OCI-LY3 (cell line): ENCODE measurements around the gene NQO2.

Source experiments
- H2AFZ ChIP-seq: fragments of 200-600, 300-600 bp; shearing (Covaris generic); 2 replicates; pipeline ENCODE4 v1.6.0; 2014; ENCODE audit warnings: antibody characterized with exemption, low read depth, low read length
- H3K27ac ChIP-seq: fragments of 200-600, 300-600 bp; sonication (generic); 2 replicates; pipeline ENCODE4 v1.5.1; 2014; ENCODE audit warnings: mild to moderate bottlenecking, low read length, moderate library complexity, mixed read lengths
- H3K27me3 ChIP-seq: fragments of 200-600, 300-600 bp; sonication (generic); 2 replicates; pipeline ENCODE4 v1.6.1; 2014; ENCODE audit warnings: low read depth, low read length, mixed read lengths
- H3K36me3 ChIP-seq: fragments of 200-600, 300-600 bp; sonication (generic); replicated peaks from 2 replicates; pipeline ENCODE3; 2014; ENCODE audit warnings: low read depth, low read length, mixed read lengths
- H3K4me1 ChIP-seq: fragments of 300-600, 200-600 bp; sonication (generic); 2 replicates; pipeline ENCODE4 v1.6.1; 2014; ENCODE audit warnings: low read length, mixed read lengths
- H3K4me2 ChIP-seq: fragments of 200-600, 300-600 bp; sonication (generic); 2 replicates; pipeline ENCODE4 v1.6.1; 2014; ENCODE audit warnings: low read length, mixed read lengths
- H3K4me3 ChIP-seq: fragments of 300-600, 200-600 bp; sonication (generic); 2 replicates; pipeline ENCODE4 v1.5.1; 2014; ENCODE audit warnings: antibody characterized with exemption, mild to moderate bottlenecking, low read length, moderate library complexity
- H3K79me2 ChIP-seq: fragments of 300-600, 200-600 bp; shearing (Covaris generic); 2 replicates; pipeline ENCODE4 v1.6.1; 2014; ENCODE audit warnings: mild to moderate bottlenecking, low read length, mixed read lengths
- H3K9ac ChIP-seq: fragments of 300-600, 200-600 bp; shearing (Covaris generic); 2 replicates; pipeline ENCODE4 v1.6.0; 2014; ENCODE audit warnings: mild to moderate bottlenecking, low read length, moderate library complexity
- H3K9me3 ChIP-seq: fragments of 200-600, 300-600 bp; shearing (Covaris generic); 2 replicates; pipeline ENCODE4 v1.6.1; 2014; ENCODE audit warnings: low read length, mixed read lengths; ENCODE audit not compliant: insufficient read depth
- H4K20me1 ChIP-seq: fragments of 200-600, 300-600 bp; sonication (generic); 2 replicates; pipeline ENCODE4 v1.6.1; 2016; ENCODE audit warnings: low read length, mixed read lengths; ENCODE audit not compliant: insufficient read depth
- CTCF ChIP-seq: fragments of 200-600, 300-600 bp; sonication (generic); IDR thresholded peaks from 2 replicates; pipeline ENCODE4 v1.5.1; 2014; ENCODE audit warnings: antibody characterized with exemption, low read length, low read depth
- EZH2phosphoT487 ChIP-seq: fragments of 200-600 bp; shearing (Covaris generic); IDR thresholded peaks from 2 replicates; pipeline ENCODE4 v1.6.1; 2018; ENCODE audit warnings: antibody characterized with exemption, mixed run types, low read depth

The NQO2 gene

DNA sequence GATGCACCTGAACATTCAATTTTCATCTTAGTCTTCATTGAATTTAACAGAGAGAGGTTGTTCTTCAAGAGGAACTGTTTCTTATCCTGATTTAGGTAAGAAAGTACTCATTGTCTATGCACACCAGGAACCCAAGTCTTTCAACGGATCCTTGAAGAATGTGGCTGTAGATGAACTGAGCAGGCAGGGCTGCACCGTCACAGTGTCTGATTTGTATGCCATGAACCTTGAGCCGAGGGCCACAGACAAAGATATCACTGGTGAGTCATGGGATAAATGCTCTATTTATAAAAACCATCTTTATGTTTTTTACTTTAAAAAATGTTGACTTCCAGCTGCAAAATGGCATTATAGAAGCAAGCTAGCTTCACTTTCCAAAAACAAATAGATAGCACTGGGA, 10.2 kb downstream of the NQO2 start:
- Histone ChIP-seq H3K4me2 (no peak overlapping the region), H3K27ac (no peak overlapping the region), H3K4me1 (no peaks in the 10 kb centered on the region), H3K79me2 (no peaks in the 10 kb centered on the region), H2AFZ (no peak overlapping the region), H3K27me3 (no peaks in the 10 kb centered on the region), H3K36me3 (peaks cover 31% of the 10 kb centered on the region), H4K20me1 (no peaks in the 10 kb centered on the region), H3K9ac (no peak overlapping the region), H3K4me3 (no peak overlapping the region), H3K9me3 (no peaks in the 10 kb centered on the region; the same call in 1 of the 2 replicates)
- TF ChIP-seq EZH2phosphoT487 (no peak), CTCF (no peak)

DNA sequence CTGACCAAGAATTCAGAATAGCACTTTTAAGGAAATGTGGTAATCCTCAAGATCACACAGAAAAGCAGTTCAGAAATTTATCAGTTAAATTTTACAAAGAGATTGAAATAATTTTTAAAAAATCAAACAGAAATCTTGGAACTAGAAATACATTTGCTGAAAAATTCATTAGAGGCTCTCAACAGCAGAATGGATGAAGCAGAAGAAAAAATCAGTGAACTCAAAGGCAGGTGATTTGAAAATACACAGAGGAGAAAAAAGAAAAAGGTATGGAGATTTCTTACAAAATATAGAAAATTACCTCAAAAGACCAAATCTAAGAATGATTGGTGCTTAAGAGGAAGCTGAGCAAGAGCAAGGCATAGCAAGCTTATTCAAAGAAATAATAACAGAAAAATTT, 11.5 kb downstream of the NQO2 start:
- Histone ChIP-seq H2AFZ (no peak overlapping the region), H3K9ac (no peak overlapping the region), H3K79me2 (no peaks in the 10 kb centered on the region), H3K36me3 (peaks cover 31% of the 10 kb centered on the region), H3K4me1 (no peaks in the 10 kb centered on the region), H3K27ac (no peak overlapping the region), H3K9me3 (no peaks in the 10 kb centered on the region; the same call in 1 of the 2 replicates), H4K20me1 (no peaks in the 10 kb centered on the region), H3K27me3 (no peaks in the 10 kb centered on the region), H3K4me2 (no peak overlapping the region), H3K4me3 (no peak overlapping the region)
- TF ChIP-seq CTCF (no peak), EZH2phosphoT487 (no peak)

DNA sequence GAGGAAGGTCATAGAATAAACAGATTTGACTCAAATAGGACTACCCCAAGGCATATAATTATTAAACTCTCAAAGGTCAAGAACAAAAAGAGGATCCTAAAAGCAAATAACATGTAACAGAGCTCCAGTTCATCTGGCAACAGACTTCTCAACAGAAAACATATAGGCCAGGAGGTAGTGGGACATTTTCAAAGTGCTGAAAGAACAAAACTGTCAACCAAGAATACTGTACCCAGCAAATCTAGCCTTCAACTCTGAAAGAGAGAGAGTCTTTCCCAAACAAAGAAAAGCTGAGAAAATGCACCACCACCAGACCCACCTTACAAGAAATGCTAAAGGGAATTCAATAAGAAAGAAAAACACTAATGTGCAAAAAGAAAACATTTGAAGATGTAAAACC, 11.9 kb downstream of the NQO2 start:
- H3K9me3 ChIP-seq = no peaks in the 10 kb centered on the region; the same call in 1 of the 2 replicates
- no peak overlapping the region for H3K9ac ChIP-seq
- no peaks in the 10 kb centered on the region for H4K20me1 ChIP-seq
- no peaks in the 10 kb centered on the region for H3K27me3 ChIP-seq
- H3K36me3 ChIP-seq = peaks cover 31% of the 10 kb centered on the region
- no peak overlapping the region for H3K4me3 ChIP-seq
- no peak overlapping the region for H3K27ac ChIP-seq
- H2AFZ ChIP-seq = no peak overlapping the region
- no peaks in the 10 kb centered on the region for H3K4me1 ChIP-seq
- H3K79me2 ChIP-seq = no peaks in the 10 kb centered on the region
- no peak overlapping the region for H3K4me2 ChIP-seq
- no peak for TF ChIP-seq EZH2phosphoT487
- TF ChIP-seq CTCF = no peak

DNA sequence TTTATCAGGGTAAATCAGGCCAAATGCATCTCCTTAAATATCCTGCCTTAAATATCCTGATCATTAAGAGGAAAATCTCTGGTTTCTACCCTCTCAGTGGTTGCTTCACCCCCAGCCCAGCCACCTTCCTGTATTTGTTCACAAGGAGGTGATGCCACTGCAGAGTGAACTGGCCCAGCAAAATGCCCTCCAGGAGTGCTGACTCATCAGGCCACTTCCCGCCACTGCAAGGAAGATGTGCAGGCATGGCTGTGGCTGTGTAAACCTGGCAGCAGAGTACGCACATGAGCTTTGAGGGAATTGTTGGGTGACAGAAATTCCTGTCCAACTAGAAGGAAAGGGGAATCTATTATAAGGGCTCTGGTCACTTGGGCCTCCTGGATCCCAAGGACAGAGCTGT, 13.8 kb downstream of the NQO2 start:
- TF ChIP-seq CTCF = no peak
- TF ChIP-seq EZH2phosphoT487 = no peak
- Histone ChIP-seq H3K4me3 (no peak overlapping the region), H3K79me2 (no peaks in the 10 kb centered on the region), H3K9ac (no peak overlapping the region), H3K4me1 (no peaks in the 10 kb centered on the region), H3K36me3 (peaks cover 31% of the 10 kb centered on the region), H3K27ac (no peak overlapping the region), H3K27me3 (no peaks in the 10 kb centered on the region), H3K4me2 (no peak overlapping the region), H4K20me1 (no peaks in the 10 kb centered on the region), H2AFZ (no peak overlapping the region), H3K9me3 (no peaks in the 10 kb centered on the region; the same call in 1 of the 2 replicates)
